Activated CD4-positive, alpha-beta T cell treated with anti-CD3 and anti-CD28 coated beads for 36 hours (primary cell): ENCODE results near the gene NET1. TPM values are rescaled to one million over a fixed set of nuclear protein-coding genes. Genes with fewer than 3 reads are reported as not detected.

ENCODE experiments used
- ATAC-seq: fragments of 200-7000 bp; cut with Tn5 transposase; one replicate; pipeline ENCODE4 v1.10.0; 2021; ENCODE audit warnings: mild to moderate bottlenecking, moderate library complexity
- CTCF ChIA-PET: fragments of 350-600 bp; sonication (Branson Sonifier 250); formaldehyde crosslinking; loops from one replicate; lab custom pipeline; 2021; ENCODE audit warnings: antibody characterized with exemption; lab: Charles Lee
- POLR2A ChIA-PET: fragments of 350-600 bp; sonication (Branson Sonifier 250); formaldehyde crosslinking; loops from one replicate; lab custom pipeline; 2021; ENCODE audit warnings: antibody characterized with exemption, inconsistent platforms; lab: Charles Lee
- DNase-seq: peaks from one replicate; pipeline ENCODE4 v3.0.0-alpha.2; 2020
- H3K27ac Mint-ChIP-seq: one replicate; pipeline ENCODE4 v1.8.0; 2021; ENCODE audit warnings: mixed read lengths
- H3K27me3 Mint-ChIP-seq: one replicate; pipeline ENCODE4 v1.8.0; 2021; ENCODE audit warnings: mixed read lengths
- H3K36me3 Mint-ChIP-seq: one replicate; pipeline ENCODE4 v1.8.0; 2021; ENCODE audit warnings: low read depth, mixed read lengths
- H3K4me1 Mint-ChIP-seq: one replicate; pipeline ENCODE4 v1.8.0; 2021; ENCODE audit warnings: mixed read lengths
- H3K4me3 Mint-ChIP-seq: one replicate; pipeline ENCODE4 v1.8.0; 2021; ENCODE audit warnings: mild to moderate bottlenecking, moderate library complexity, mixed read lengths
- H3K9me3 Mint-ChIP-seq: one replicate; pipeline ENCODE4 v1.8.0; 2021; ENCODE audit warnings: low read depth, mixed read lengths
- intact Hi-C, 2 experiments: fragments of 100-400 bp; cut with DNase I in 1 of 2; cut with micrococcal nuclease in 1 of 2; formaldehyde crosslinking; loops; one replicate each; pipeline versions ENCODE4 v1.14.2 to v1.15.1; 2022 to 2024; cut with DNase I, micrococcal nuclease
- total RNA-seq, 2 experiments: library from RNA; stranded (reverse); gene quantifications; one replicate each; pipeline ENCODE4 v1.2.3, GENCODE V29; 2021

The NET1 gene, protein sequence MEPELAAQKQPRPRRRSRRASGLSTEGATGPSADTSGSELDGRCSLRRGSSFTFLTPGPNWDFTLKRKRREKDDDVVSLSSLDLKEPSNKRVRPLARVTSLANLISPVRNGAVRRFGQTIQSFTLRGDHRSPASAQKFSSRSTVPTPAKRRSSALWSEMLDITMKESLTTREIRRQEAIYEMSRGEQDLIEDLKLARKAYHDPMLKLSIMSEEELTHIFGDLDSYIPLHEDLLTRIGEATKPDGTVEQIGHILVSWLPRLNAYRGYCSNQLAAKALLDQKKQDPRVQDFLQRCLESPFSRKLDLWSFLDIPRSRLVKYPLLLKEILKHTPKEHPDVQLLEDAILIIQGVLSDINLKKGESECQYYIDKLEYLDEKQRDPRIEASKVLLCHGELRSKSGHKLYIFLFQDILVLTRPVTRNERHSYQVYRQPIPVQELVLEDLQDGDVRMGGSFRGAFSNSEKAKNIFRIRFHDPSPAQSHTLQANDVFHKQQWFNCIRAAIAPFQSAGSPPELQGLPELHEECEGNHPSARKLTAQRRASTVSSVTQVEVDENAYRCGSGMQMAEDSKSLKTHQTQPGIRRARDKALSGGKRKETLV
- total RNA-seq, result 10 to 100 TPM; 27.8 to 34.8 TPM

DNA sequence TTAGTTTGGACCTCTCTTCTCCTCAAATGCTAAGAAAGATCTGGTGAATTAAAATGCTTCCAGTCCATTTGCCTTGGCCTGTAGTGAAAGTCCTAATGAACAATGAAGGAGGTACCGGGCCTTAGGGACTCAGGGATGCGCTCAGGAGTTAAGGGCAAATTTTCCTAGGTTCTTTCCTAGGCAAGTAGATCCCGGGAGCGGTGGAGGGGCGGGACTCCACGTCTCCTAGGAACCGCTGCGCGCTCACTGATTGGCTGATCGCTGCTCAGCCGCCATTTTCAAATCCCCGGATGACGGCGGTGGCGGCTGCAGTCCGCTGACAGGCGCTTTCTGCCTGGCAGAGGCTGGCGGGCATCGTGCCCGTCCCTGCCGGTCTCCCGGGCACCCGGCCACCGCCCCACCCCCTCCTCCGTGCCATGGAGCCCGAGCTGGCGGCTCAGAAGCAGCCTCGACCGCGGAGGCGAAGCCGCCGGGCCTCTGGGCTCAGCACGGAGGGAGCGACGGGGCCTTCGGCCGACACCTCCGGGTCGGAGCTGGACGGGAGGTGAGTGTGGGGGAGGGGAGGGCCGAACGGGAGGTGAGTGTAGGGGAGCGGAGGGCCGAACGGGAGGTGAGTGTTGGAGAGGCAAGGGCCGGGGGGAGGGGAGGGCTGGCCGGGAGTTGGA lies at the start of gene NET1:
Gene NET1, plus strand, starts transcription at position 281 of the 665 bp plus-strand sequence. Its CDS starts 136 bp downstream, at position 417.
- Mint-ChIP-seq H3K36me3 (peaks cover 1% of the 10 kb centered on the region), H3K27me3 (peaks cover 17% of the 10 kb centered on the region), H3K4me3 (no peak within 1 kb of the TSS), H3K9me3 (peaks cover 2% of the 10 kb centered on the region), H3K27ac (peak within 1 kb of the TSS; percentile 61), H3K4me1 (peaks cover 3% of the 10 kb centered on the region)
- peak; percentile 93 for ATAC-seq
- ChIA-PET POLR2A (no interaction called here), CTCF (no interaction called here)
- intact Hi-C loops, result loop anchor here in 1 of 2 experiments (1.0 kb wide), 1 partner anchor 586 kb away; the partner anchor contains the start of gene AKR1E2
- peak; percentile 88 for DNase-seq

DNA sequence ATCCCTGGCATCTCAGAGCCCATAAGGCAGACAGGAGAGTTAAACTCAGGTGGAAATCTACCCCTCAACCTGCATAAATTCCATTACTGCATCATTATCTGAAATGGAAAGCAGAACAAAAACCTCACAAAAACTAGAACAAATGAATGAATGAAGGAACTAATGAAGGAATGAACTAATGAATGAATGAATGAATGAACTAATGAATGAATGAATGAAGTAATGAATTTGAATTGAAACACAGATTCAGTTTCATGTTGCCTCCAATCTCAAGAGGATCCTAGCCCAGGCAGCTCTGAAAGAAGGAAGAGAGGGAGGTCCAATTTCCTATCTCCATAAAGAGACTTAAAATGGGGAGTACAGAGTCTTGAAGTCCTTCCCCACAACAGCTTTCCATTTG lies 49.5 kb upstream of the NET1 start:
- ATAC-seq (no peak), DNase-seq (no peak)
- Mint-ChIP-seq H3K27ac (no peak overlapping the region), H3K9me3 (no peaks in the 10 kb centered on the region), H3K27me3 (peaks cover 9% of the 10 kb centered on the region), H3K4me1 (no peaks in the 10 kb centered on the region), H3K4me3 (no peak overlapping the region), H3K36me3 (no peaks in the 10 kb centered on the region)
- CTCF ChIA-PET, result no interaction called here
- POLR2A ChIA-PET, result interaction anchor here (0.6 kb wide), 1 partner anchor 417 kb away, joined by 3 read pairs; no protein-coding TSS in a partner anchor
- intact Hi-C loops, result no loop called here

DNA sequence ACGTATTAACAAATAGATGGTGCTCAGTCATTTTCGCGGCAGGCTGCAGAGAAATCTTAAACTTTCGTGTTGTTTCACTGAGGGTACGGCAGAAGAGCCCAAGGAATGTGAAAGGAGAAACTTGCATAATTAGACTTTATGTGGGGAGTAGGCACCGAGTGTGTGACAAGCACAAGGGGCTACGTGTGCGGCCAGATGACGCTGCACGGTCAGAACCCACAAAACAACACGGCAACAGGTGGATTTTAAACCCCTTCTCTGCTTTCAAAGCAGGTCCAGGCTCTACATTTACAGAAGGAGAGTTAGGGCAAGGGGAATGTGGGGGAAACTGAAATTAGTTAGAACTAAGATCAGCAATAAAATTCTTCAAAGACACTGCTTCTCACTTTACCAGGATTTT lies 48.0 kb upstream of the NET1 start:
- Mint-ChIP-seq H3K4me3 (no peak overlapping the region), H3K9me3 (no peaks in the 10 kb centered on the region), H3K4me1 (no peaks in the 10 kb centered on the region), H3K36me3 (no peaks in the 10 kb centered on the region), H3K27ac (no peak overlapping the region), H3K27me3 (peaks cover 7% of the 10 kb centered on the region)
- intact Hi-C loops, result no loop called here
- DNase-seq, result no peak
- ChIA-PET CTCF (no interaction called here), POLR2A (no interaction called here)
- ATAC-seq, result no peak

DNA sequence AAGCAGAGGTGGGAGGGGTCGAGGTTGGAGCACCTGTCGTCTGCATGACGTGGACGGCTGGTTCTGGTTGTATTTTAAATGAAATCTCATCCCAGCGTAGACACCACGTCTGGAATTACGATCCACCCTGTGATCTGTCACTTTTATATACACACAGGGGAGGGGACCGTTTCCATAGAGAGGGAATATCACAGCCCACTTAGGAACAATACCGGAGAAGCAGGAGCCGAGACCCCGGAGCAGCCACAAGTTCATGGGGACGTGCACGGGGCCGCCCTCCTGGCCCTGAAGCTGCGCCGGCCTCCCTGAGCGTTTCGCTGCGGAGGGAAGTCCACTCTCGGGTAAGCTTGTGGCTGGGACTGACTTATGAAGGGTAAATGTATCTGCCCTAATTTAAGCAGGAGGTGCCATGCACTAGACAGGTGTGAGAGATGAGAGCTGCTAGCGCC lies 47.4 kb upstream of the NET1 start, which contains the start of gene UCN3:
Gene UCN3, plus strand, starts transcription at position 77 of the 449 bp plus-strand sequence. CDS start 8,755 bp downstream, outside the sequence.
- no peaks in the 10 kb centered on the region for H3K36me3 Mint-ChIP-seq
- no peak within 1 kb of the TSS for H3K27ac Mint-ChIP-seq
- no peaks in the 10 kb centered on the region for H3K9me3 Mint-ChIP-seq
- intact Hi-C loops, result no loop called here
- no peak within 1 kb of the TSS for H3K4me3 Mint-ChIP-seq
- H3K27me3 Mint-ChIP-seq, result peaks cover 6% of the 10 kb centered on the region
- ATAC-seq (no peak), DNase-seq (no peak)
- CTCF ChIA-PET, result no interaction called here
- H3K4me1 Mint-ChIP-seq, result no peaks in the 10 kb centered on the region
- POLR2A ChIA-PET, result no interaction called here

DNA sequence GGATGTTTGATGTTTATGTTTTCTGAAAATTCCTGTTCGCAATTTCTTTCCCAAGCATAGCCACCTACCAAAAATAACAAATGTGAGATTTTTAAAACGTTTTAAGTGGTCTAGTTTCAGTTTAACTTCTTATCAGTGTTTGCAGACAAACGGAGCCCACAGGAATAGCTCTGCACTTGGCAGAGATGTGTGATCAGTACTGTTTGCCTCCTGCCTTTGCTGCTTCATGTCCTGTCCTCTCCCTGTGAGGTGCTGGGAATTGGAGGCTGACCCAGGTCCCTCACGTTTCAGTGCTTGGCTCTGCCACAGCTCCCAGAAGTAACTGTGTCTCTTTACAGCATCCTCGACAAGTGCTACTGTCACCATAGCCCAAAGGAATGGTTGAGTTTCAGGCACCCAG lies 46.4 kb upstream of the NET1 start:
- intact Hi-C loops, result no loop called here
- no peak overlapping the region for H3K27ac Mint-ChIP-seq
- H3K4me1 Mint-ChIP-seq, result no peaks in the 10 kb centered on the region
- DNase-seq, result no peak
- peaks cover 6% of the 10 kb centered on the region for H3K27me3 Mint-ChIP-seq
- H3K4me3 Mint-ChIP-seq, result no peak overlapping the region
- ChIA-PET POLR2A (no interaction called here), CTCF (no interaction called here)
- ATAC-seq, result no peak
- peaks cover 6% of the 10 kb centered on the region for H3K9me3 Mint-ChIP-seq
- H3K36me3 Mint-ChIP-seq, result no peaks in the 10 kb centered on the region

DNA sequence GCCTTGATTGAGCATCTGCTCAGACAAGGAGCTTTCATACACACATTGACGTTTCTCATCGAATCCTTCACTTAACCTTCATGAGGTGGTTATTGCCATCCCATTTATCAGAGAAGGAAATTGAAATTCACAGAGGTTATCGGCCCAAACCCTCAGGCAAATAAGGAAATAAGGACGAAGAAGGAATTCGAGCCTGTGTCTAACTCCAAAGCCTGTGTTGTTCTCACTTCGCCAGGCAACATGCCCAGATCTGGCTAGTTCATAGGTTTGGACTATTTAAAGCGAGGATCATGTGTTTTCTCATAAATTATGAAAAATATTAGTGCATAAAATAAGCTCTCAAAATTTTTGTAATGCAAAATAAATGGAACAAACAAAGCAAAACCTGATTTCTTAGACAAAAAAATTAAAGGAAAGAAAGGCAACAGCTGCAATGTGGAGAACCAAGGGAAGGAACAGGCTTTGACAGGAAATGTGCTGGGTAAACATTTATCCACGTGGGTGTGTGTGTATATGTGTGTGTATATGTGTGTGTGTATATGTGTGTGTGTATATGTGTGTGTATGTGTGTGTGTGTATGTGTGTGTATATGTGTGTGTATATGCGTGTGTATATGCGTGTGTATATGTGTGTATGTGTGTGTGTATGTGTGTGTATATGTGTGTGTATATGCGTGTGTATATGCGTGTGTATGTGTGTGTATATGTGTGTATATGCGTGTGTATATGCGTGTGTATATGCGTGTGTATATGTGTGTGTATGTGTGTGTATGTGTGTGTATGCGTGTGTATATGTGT lies 42.8 kb upstream of the NET1 start:
- ATAC-seq (no peak), DNase-seq (no peak)
- no peak overlapping the region for H3K4me3 Mint-ChIP-seq
- intact Hi-C loops, result no loop called here
- H3K36me3 Mint-ChIP-seq, result no peaks in the 10 kb centered on the region
- peaks cover 10% of the 10 kb centered on the region for H3K9me3 Mint-ChIP-seq
- H3K27me3 Mint-ChIP-seq, result peaks cover 3% of the 10 kb centered on the region
- H3K4me1 Mint-ChIP-seq, result no peaks in the 10 kb centered on the region
- POLR2A ChIA-PET, result no interaction called here
- CTCF ChIA-PET, result interaction anchor here (0.8 kb wide), 1 partner anchor 27 kb away, joined by 4 read pairs; no protein-coding TSS in a partner anchor
- no peak overlapping the region for H3K27ac Mint-ChIP-seq

DNA sequence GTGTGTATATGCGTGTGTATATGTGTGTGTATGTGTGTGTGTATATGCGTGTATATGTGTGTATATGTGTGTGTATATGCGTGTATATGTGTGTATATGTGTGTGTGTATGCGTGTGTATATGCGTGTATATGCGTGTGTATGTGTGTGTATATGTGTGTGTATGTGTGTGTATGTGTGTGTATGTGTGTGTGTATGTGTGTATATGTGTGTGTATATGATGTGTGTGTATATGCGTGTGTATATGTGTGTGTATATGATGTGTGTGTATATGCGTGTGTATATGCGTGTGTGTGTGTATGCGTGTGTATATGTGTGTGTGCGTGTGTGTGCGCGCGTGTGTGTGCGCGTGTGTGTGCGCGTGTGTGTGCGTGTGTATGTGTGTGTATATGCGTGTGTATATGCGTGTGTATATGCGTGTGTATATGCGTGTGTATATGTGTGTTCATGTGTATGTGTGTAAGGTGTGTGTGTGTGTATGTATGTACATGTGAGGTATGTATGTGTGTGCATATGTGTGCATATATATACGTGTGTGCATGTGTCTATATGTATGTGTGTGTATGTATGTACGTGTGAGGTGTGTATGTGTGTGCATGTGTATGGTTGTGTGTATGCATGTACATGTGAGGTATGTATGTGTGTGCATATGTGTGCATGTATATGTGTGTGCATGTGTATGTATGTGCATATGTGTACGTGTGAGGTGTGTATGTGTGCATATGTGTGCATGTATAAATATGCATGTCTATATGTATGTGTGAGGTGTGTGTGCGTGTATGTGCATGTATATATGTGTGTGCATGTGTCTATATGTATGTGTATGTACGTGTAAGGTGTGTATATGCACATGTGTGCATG lies 41.6 kb upstream of the NET1 start:
- H3K27me3 Mint-ChIP-seq, result peaks cover 3% of the 10 kb centered on the region
- H3K27ac Mint-ChIP-seq, result no peak overlapping the region
- DNase-seq (no peak), ATAC-seq (no peak)
- ChIA-PET CTCF (no interaction called here), POLR2A (no interaction called here)
- intact Hi-C loops, result no loop called here
- H3K36me3 Mint-ChIP-seq, result no peaks in the 10 kb centered on the region
- H3K9me3 Mint-ChIP-seq, result peaks cover 10% of the 10 kb centered on the region
- no peaks in the 10 kb centered on the region for H3K4me1 Mint-ChIP-seq
- no peak overlapping the region for H3K4me3 Mint-ChIP-seq

DNA sequence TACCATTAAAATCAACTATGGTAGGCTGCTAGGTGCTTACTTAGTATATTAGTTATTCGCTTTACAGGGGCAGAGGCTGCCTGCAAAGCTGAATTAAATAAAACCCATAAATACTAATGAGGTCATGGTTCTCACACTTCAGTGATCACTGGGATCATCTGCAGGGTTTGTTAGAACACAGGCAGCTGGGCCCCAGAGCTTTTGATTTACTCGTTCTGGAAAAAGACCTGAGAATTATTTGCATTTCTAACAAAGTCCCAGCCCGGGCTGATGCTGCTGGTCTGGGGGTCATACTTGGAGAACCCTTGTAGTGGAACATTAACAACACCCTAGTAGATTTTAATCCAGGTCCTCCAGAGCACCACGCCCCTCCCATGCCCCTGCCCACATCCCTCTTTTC lies 39.0 kb upstream of the NET1 start:
- ChIA-PET POLR2A (no interaction called here), CTCF (no interaction called here)
- Mint-ChIP-seq H3K9me3 (peaks cover 10% of the 10 kb centered on the region), H3K27ac (no peak overlapping the region), H3K36me3 (no peaks in the 10 kb centered on the region), H3K27me3 (peaks cover 3% of the 10 kb centered on the region), H3K4me3 (no peak overlapping the region), H3K4me1 (no peaks in the 10 kb centered on the region)
- intact Hi-C loops, result no loop called here
- DNase-seq (no peak), ATAC-seq (no peak)

DNA sequence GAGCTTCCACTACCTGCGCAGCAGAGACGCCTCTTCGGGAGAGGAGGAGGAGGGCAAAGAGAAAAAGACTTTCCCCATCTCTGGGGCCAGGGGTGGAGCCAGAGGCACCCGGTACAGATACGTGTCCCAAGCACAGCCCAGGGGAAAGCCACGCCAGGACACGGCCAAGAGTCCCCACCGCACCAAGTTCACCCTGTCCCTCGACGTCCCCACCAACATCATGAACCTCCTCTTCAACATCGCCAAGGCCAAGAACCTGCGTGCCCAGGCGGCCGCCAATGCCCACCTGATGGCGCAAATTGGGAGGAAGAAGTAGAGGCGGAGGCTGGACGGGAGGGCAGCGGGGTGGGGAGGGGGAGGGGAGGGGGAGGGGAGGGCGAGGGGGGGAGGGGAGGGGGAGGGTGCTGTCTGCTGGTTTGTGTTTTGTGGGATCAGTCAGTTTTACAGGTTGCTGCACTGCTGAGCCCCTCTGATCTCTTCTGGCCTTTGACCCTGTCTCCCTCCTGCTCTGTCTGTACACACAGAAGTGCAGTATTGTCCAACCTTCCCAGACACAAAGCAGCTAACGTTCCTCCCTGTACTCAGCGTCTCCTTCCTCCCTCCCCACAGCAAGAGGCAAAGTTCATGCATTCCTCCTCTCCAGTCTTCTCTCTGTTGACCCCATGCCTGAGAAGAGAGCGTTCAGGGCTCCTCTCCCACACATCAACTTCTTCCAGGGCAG lies 38.3 kb upstream of the NET1 start:
- POLR2A ChIA-PET, result no interaction called here
- Mint-ChIP-seq H3K9me3 (peaks cover 10% of the 10 kb centered on the region), H3K27ac (no peak overlapping the region), H3K4me3 (no peak overlapping the region), H3K4me1 (no peaks in the 10 kb centered on the region), H3K27me3 (peaks cover 3% of the 10 kb centered on the region), H3K36me3 (no peaks in the 10 kb centered on the region)
- DNase-seq (no peak), ATAC-seq (no peak)
- CTCF ChIA-PET, result no interaction called here
- intact Hi-C loops, result no loop called here

DNA sequence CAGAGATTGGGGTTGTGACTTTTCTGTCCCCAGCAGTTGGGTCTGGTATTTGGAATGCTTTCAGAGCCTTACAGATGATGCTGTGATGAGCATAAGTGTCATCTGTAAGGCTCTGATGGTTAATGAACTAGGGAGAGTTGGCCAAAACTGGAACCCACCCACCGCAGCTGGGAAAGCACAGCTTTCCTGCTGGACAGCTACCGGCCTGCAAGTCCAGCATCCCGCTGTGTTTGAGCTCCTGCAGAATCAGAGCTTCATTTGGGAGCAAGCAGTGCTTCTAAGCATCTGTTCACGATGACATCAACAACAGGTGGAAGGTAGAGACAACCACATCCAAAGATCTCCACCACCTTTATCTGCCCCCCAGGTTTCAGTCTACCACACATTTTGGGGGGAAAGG lies 35.9 kb upstream of the NET1 start:
- Mint-ChIP-seq H3K36me3 (no peaks in the 10 kb centered on the region), H3K27me3 (peaks cover 3% of the 10 kb centered on the region), H3K4me3 (no peak overlapping the region), H3K4me1 (no peaks in the 10 kb centered on the region), H3K9me3 (peaks cover 5% of the 10 kb centered on the region), H3K27ac (no peak overlapping the region)
- intact Hi-C loops, result no loop called here
- DNase-seq (no peak), ATAC-seq (no peak)
- POLR2A ChIA-PET, result no interaction called here
- CTCF ChIA-PET, result no interaction called here
